Activated CD4-positive, alpha-beta T cell treated with anti-CD3 and anti-CD28 coated beads, Interleukin-2, Interleukin-6, amounts not matched to agents 100 ng/mL and 50 ng/mL, durations not matched to agents 16 hours and 8 hours (primary cell): ENCODE measurements around the gene TOMM70.

Experiments
- DNase-seq: peaks from one replicate; pipeline ENCODE4 v3.0.0-alpha.2; 2020

Gene TOMM70

GRCh38 chr3:100411091-100411982, 10.4 kb upstream of the TOMM70 start:
- DNase-seq = no peak

- DNase-seq = no peak
Observed at GRCh38 chr3:100407977-100408532, 7.2 kb upstream of the TOMM70 start.

GRCh38 chr3:100407164-100407563, 6.3 kb upstream of the TOMM70 start:
- no peak for DNase-seq

- DNase-seq = no peak
Observed at GRCh38 chr3:100404250-100404548, 3.3 kb upstream of the TOMM70 start.

- peak; percentile 16 for DNase-seq
Observed at GRCh38 chr3:100403362-100404249, 2.7 kb upstream of the TOMM70 start.

GRCh38 chr3:100402891-100403290, 2.0 kb upstream of the TOMM70 start:
- DNase-seq = no peak

- no peak for DNase-seq
Observed at GRCh38 chr3:100402256-100402655, 1.4 kb upstream of the TOMM70 start.

GRCh38 chr3:100401674-100402041, 769 bp upstream of the TOMM70 start:
- peak; percentile 56 for DNase-seq

- DNase-seq = peak; percentile 61
Observed at GRCh38 chr3:100400419-100400779, 490 bp downstream of the TOMM70 start.

- DNase-seq = no peak
Observed at GRCh38 chr3:100399341-100400071, 1.4 kb downstream of the TOMM70 start.

- DNase-seq = no peak
Observed at GRCh38 chr3:100396967-100397366, 3.9 kb downstream of the TOMM70 start.

- peak; percentile 43 for DNase-seq
Observed at GRCh38 chr3:100395679-100396431, 5.0 kb downstream of the TOMM70 start.

- DNase-seq = no peak
Observed at GRCh38 chr3:100389025-100389424, 11.9 kb downstream of the TOMM70 start.

GRCh38 chr3:100386437-100387074, 14.3 kb downstream of the TOMM70 start:
- DNase-seq = no peak

GRCh38 chr3:100384733-100385525, 16.0 kb downstream of the TOMM70 start:
- DNase-seq = no peak

- DNase-seq = no peak
Observed at GRCh38 chr3:100376301-100376700, 24.6 kb downstream of the TOMM70 start.

- DNase-seq = no peak
Observed at GRCh38 chr3:100374521-100374920, 26.4 kb downstream of the TOMM70 start.

- no peak for DNase-seq
Observed at GRCh38 chr3:100370756-100371155, 30.1 kb downstream of the TOMM70 start.

- DNase-seq = no peak
Observed at GRCh38 chr3:100368441-100368840, 32.4 kb downstream of the TOMM70 start.

GRCh38 chr3:100366424-100366823, 34.5 kb downstream of the TOMM70 start:
- DNase-seq = no peak

GRCh38 chr3:100364421-100364820, 36.5 kb downstream of the TOMM70 start:
- no peak for DNase-seq
